Activated CD8-positive, alpha-beta memory T cell treated with anti-CD3 and anti-CD28 coated beads, Interleukin-2, amount 50 U/mL, for 1 hour (primary cell): Measurements from ENCODE around the gene NME5.

Source experiments
- DNase-seq: peaks from one replicate; pipeline ENCODE4 v3.0.0-alpha.2; 2020; ENCODE audit errors: extremely low read depth

Gene NME5

DNA sequence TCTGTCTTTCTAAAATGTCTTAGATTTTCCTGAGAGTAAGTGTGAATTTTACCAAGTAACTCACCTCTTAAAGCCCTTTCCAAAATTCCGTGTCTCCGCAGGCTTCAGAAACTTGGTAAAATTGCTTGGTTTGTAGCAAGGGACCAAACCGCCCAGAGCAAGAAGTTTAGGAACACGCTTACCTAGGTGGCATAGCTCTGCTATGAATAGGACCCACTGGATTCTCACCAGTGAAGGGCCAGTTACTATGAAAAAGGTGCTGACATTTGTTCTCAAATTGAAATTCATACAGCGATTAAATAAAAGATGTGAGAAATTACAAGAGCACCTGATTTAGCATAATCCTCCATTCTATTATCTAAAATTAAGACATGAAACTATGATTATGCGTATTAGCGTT is 6.7 kb downstream of the NME5 start:
- no peak for DNase-seq

DNA sequence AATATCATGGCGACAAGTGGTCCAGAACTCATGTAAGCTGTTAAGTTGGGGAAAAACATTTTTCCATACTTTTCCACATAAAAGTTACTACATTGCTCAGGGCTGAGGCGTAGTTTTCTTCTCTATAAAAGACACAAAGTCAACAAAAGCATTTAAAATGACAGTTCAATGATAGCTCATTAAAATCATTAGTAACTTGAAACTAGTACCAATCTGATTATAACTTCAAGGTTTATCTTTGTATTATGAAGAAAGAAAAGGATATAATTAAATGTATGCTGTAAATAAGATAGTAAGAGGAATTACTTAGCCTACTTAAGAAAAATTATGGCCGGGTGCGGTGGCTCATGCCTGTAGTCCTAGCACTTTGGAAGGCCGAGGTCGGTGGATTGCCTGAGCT is 9.9 kb downstream of the NME5 start:
- DNase-seq = no peak

GRCh38 chr5:138128334-138128733 is 10.9 kb downstream of the NME5 start:
- DNase-seq = no peak

- no peak for DNase-seq
Measured at GRCh38 chr5:138115254-138115653, 24.0 kb downstream of the NME5 start.

DNA sequence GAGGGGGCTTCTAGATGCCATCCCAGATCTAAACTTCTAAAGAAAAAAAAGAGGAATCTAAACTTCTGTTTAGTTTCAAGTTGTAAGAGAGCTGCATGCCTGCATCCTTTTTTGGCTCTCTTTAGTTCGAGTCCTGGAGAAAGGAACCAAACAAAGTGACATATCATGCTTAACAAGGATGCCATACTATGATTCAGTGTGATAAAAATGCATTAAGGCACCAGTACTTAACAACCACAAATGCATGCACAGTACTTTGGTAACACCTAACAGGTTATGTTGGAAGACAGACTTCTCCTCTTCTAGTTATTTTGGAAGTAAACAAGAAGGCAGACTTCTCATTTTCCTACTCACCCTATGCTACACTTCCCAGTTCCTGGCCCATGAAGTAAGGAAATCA is 27.3 kb downstream of the NME5 start:
- no peak for DNase-seq

- DNase-seq = no peak
Measured at GRCh38 chr5:138111181-138111580, 28.0 kb downstream of the NME5 start.

DNA sequence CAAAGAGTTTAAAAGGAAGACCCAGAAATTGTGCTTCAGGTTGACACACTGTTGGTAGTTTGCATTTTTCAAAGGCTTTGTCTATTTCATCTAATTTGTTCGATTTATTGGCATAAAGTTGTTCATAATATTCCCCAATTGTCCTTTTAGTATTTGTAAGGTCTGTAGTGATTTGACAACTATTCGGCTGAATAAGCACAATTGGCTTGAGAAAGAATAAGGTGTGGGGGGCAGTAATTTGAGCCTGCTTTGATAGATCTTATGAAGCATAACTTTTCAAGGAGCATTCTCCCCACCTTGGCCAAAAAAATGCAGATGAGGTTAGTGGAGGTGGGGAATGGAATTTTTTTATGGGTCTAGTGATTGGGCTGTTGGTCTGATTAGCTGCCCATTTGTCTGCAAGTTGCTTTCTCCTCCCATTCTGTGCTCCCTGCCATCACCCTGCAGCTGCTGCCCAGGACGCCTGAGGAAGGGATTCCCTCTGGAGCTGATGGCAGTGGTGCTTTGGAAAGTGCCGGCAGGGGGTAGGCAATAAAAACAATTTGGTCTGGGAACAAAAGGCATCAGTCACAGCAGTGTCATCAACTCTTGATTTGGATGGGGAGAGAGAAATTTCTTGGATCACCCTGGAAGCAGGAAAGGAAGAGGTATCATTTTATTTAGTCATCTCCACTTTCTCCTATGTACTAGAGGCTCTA is 28.8 kb downstream of the NME5 start:
- no peak for DNase-seq

GRCh38 chr5:138109463-138110265 is 29.6 kb downstream of the NME5 start:
- no peak for DNase-seq

GRCh38 chr5:138107213-138107612 is 32.0 kb downstream of the NME5 start:
- DNase-seq = no peak

- DNase-seq = no peak
Measured at GRCh38 chr5:138105709-138106108, 33.5 kb downstream of the NME5 start.

DNA sequence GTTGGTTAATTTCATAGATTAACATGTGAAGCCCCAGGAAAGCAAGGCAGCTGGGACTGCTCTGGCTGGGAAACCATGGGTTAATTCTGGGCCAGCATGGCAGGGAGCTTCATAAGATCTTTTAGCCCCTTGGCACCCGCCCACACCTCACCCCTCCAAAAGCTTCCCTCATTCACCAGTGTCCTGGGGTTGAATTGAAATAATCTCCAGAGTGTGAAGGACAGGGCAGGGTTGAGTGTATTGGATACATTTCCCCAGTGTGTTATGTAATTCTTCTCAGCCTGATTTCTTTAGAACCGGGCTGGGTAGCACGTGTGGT is 36.0 kb downstream of the NME5 start:
- no peak for DNase-seq

DNA sequence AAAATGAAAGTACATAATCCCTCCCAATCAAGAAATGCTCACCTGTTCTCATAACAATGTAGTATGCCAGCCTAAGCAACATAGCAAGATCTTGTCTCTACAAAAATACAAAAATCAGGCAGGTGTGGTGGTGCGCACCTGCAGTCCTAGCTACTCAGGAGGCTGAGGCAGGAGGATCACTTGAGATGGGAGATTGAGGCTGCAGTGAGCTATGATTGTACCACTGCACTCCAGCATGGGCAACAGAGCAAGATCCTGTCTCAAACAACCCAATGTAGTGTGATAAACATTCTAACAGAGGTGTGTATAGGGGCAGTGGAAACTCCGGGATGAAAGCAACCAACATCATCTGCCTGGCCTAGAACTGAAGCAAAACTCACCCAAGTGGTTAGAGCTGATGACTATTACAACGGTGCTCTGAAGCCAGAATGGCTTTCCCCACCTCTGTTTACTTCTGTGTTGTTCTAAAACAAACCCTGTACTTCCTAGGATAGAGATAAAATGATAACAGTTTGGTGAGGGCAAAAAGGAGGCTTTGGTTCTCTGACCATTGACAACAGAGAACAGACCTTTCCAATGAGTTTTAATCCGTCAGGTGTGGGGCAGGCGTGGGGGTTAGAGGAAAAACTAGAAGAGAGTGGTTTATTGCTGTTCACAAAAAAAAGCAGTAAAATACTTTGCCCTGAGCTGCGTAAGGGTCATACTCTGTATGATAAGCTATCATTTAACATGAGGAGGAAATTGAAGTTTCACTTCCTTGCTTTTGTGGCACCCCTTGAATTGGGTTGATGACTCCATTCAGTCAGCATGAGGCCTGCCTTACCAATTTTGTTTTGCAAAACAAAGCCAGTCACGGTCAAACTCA is 36.5 kb downstream of the NME5 start:
- no peak for DNase-seq

GRCh38 chr5:138096997-138097828 is 42.0 kb downstream of the NME5 start:
- DNase-seq = no peak

GRCh38 chr5:138096363-138096762 is 42.9 kb downstream of the NME5 start:
- no peak for DNase-seq

DNA sequence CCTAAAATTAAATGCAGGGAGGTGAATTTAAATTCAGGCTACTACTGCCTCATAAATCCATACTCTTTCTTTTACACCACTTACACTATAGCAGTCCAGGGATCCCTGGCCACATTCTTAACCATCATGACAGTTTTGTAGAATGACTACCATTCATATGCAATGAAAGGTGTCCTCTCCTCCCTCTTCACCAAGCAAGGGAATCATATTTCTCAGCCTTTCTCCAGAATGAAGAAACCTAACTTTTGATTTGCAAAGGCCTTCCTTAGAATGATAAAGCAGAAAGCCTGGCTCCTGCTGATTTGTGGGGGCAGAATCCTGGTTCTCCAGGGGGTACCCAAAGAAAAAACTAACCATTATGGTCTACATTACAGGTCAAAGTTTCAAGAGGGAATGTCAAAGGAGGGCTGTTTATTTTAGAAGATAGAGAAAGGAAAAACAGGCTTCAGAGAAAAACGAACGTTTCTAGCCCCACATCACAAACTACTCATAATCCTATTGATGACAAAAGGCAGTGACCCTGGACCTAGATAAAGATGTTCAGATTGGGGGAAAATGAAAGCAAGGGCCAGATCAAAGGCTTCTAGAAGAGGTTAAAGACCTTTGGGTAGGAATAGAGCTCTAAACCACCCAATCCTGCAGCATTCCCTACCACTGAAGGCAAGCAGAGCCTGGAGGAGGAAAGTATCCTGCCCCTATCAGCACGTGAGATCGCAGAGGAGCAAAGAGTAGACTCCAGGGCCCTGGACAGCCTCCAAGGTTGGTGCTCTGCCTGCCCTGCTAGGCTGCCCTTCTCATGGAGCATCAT is 43.9 kb downstream of the NME5 start:
- DNase-seq = no peak

GRCh38 chr5:138093036-138093435 is 46.2 kb downstream of the NME5 start:
- DNase-seq = no peak

DNA sequence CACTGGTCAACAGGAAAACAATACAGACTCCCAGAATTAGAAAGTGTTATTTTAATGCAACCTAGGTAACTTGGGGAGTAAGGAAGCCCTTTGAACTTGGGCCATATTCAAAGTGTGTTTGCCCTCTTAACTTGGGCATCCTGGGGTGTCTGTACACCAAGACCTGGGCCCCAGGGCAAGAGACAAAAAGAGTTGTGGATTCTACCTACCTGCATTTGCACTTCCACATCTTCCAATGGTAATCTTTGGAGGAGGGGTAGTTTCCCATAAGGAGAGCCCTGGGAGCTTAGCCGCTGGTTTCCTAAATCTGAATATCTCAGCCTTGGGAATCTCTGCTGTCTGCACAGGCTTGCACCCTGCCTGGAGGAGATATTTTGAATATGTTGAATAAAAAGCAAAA is 46.9 kb downstream of the NME5 start:
- DNase-seq = no peak

GRCh38 chr5:138091685-138092084 is 47.5 kb downstream of the NME5 start:
- DNase-seq = no peak

- no peak for DNase-seq
Measured at GRCh38 chr5:138083702-138084101, 55.5 kb downstream of the NME5 start, which contains the start of gene WNT8A. Gene WNT8A (plus strand): TSS chr5:138084033. CDS start chr5:138084128, 95 bp downstream.

DNA sequence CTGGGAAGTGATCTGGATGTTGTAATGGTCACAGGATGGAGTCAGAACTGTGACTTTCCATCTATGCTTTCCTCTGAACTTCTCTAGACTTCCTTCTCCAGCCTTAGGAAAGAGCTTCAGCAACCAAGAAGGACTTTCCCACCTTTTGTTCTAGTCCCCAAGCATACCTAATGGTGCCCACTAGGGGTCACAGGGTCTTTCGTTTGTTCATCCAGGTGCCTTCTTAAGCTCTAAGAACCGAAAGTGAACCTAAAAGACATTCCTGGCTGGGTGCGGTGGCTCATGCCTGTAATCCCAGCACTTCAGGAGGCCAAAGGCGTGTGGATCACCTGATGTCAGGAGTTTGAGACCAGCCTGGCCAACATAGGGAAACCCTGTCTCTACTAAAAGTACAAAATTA is 57.2 kb downstream of the NME5 start:
- DNase-seq = no peak
